HFFc6 (cell line): ENCODE measurements around the gene FAM53A. TPM values are rescaled to one million over a fixed set of nuclear protein-coding genes. Genes with fewer than 3 reads are reported as not detected.

Experiments
- DNase-seq: peaks from one replicate; pipeline ENCODE4 v3.0.0-alpha.2; 2018
- H3K27ac Mint-ChIP-seq: 2 replicates; pipeline ENCODE4 v1.8.0; 2020; ENCODE audit warnings: mild to moderate bottlenecking, mixed read lengths
- H3K27me3 Mint-ChIP-seq: 2 replicates; pipeline ENCODE4 v1.8.0; 2021; ENCODE audit warnings: mild to moderate bottlenecking, moderate library complexity, mixed read lengths; ENCODE audit not compliant: insufficient read depth
- H3K36me3 Mint-ChIP-seq: 2 replicates; pipeline ENCODE4 v1.8.0; 2021; ENCODE audit warnings: low read depth, mixed read lengths
- H3K4me1 Mint-ChIP-seq: 2 replicates; pipeline ENCODE4 v1.8.0; 2020; ENCODE audit warnings: low read depth, mixed read lengths
- H3K4me3 Mint-ChIP-seq: 2 replicates; pipeline ENCODE4 v1.8.0; 2020; ENCODE audit warnings: mild to moderate bottlenecking, moderate library complexity, mixed read lengths
- H3K9me3 Mint-ChIP-seq: 2 replicates; pipeline ENCODE4 v1.8.0; 2020; ENCODE audit warnings: mild to moderate bottlenecking, mixed read lengths
- total RNA-seq, 6 experiments: library from RNA; stranded (reverse); fragmentation: NEBNext Ultra II Directional; extraction: Animal tissue kit (Norgen Biotek cat#: 25700); gene quantifications; 2 replicates in 1 of 6; 3 replicates in 5 of 6; pipeline ENCODE4 v1.2.3, GENCODE V29; 2021
- TF ChIP-seq, protein P1 (sequence below): fragments of 200-600 bp; sonication (generic); IDR thresholded peaks from 2 replicates; pipeline ENCODE4 v1.5.0; 2021; ENCODE audit warnings: antibody characterized with exemption, mild to moderate bottlenecking

The FAM53A gene
- total RNA-seq, 6 experiments from 2014 or later: 2.3 to 3.2 (median 2.7) TPM

DNA sequence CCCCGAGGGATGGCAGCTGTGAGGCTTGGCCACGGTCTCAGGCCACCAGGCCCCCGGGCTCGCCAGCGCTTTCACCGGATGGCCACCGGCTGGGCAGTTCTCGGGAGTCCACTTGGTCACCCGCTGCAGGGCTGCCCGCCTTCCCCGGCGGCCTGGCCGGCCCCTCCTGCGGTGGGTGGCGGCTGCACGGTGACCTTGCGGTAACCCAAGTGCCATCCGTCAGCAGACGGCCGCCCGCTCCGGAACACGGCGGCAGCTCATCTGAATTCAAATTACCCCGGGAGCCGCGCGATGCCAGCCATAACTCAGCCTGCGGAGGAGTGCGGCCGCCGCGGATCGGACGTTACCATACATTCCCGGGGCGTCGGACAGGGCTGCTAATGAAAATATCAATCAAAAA, 60.7 kb downstream of the FAM53A start:
- no peak overlapping the region for H3K27ac Mint-ChIP-seq
- no peak for DNase-seq
- peaks cover 22% of the 10 kb centered on the region for H3K9me3 Mint-ChIP-seq
- no peaks in the 10 kb centered on the region for H3K36me3 Mint-ChIP-seq
- no peak overlapping the region for H3K4me3 Mint-ChIP-seq
- H3K4me1 Mint-ChIP-seq: no peaks in the 10 kb centered on the region
- TF ChIP-seq, protein P1, sequence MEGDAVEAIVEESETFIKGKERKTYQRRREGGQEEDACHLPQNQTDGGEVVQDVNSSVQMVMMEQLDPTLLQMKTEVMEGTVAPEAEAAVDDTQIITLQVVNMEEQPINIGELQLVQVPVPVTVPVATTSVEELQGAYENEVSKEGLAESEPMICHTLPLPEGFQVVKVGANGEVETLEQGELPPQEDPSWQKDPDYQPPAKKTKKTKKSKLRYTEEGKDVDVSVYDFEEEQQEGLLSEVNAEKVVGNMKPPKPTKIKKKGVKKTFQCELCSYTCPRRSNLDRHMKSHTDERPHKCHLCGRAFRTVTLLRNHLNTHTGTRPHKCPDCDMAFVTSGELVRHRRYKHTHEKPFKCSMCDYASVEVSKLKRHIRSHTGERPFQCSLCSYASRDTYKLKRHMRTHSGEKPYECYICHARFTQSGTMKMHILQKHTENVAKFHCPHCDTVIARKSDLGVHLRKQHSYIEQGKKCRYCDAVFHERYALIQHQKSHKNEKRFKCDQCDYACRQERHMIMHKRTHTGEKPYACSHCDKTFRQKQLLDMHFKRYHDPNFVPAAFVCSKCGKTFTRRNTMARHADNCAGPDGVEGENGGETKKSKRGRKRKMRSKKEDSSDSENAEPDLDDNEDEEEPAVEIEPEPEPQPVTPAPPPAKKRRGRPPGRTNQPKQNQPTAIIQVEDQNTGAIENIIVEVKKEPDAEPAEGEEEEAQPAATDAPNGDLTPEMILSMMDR: no peak
- H3K27me3 Mint-ChIP-seq: no peaks in the 10 kb centered on the region; the same call in 1 of the 2 replicates

DNA sequence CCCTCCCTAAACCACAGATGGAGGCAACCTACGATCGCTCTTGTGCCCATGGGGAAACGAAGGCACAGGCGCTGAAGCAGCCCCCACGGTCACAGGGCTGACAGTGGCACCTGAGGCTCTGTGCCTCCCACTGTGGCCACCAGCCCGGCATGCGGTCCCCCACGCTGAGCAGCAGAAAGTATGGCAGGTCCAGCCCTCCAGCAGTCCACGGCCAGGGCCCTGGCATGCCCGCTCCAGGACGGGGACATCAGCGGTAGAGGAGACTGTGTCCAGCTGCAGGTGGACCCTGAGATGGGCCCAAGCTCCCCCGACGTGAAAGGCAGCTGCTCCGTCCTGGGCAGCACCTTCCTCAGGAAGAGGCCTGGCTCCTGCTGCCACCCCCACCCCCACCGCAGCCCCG, 61.2 kb downstream of the FAM53A start:
- Mint-ChIP-seq H3K27ac (no peak overlapping the region), H3K27me3 (no peaks in the 10 kb centered on the region; the same call in 1 of the 2 replicates)

DNA sequence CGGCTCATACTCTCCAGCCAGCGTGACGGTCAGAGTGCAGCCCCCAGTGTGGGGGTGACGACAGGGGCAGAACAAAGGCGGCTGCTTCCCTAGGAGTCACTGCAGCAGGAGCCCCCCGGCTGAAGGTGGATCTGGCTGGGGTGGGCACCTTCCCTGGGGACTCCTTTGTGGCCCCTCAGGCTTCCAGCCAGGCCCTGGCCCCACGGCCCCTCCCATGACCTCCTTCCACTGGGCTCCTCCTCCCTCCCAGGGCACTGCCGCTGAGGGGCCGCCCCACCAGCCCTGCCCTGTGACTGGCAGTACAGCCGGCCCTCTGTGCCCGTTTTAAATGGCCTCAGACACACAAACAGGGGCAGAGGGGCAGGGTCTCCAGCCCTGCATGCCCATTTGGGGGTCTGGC, 61.9 kb downstream of the FAM53A start:
- peaks cover 3% of the 10 kb centered on the region for H3K27me3 Mint-ChIP-seq
- DNase-seq: no peak
- no peak overlapping the region for H3K27ac Mint-ChIP-seq
- H3K36me3 Mint-ChIP-seq: no peaks in the 10 kb centered on the region
- H3K4me1 Mint-ChIP-seq: no peaks in the 10 kb centered on the region
- H3K4me3 Mint-ChIP-seq: no peak overlapping the region
- peaks cover 26% of the 10 kb centered on the region for H3K9me3 Mint-ChIP-seq
- TF ChIP-seq, protein P1: no peak

More for the DNA sequence above, 61.2 kb downstream of the FAM53A start:
- H3K36me3 Mint-ChIP-seq: no peaks in the 10 kb centered on the region
- H3K4me3 Mint-ChIP-seq: no peak overlapping the region
- no peak for DNase-seq
- H3K9me3 Mint-ChIP-seq: peaks cover 22% of the 10 kb centered on the region
- no peaks in the 10 kb centered on the region for H3K4me1 Mint-ChIP-seq
- TF ChIP-seq, protein P1: no peak

DNA sequence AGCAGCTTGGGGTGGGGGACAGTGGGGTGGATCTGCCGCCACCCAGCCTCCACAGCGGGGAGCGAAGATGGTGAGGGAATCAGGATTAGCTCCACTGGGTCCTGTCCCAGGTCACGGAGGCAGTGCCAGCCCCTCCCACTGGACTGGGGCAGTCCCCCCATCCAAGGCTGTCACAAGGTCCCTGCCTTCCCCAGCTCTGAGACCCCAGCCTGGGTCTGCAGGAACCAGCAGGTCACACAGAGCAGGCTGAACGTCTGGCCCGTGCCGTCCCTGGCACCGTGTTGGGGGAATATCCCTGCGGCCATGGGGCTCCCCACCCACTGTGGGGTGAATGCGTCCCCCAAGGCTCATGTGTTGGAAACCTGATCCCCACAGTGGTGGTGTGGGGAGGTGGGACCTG, 62.6 kb downstream of the FAM53A start:
- DNase-seq: no peak
- Mint-ChIP-seq H3K27ac (no peak overlapping the region), H3K9me3 (peaks cover 26% of the 10 kb centered on the region), H3K4me1 (no peaks in the 10 kb centered on the region), H3K27me3 (peaks cover 6% of the 10 kb centered on the region), H3K4me3 (no peak overlapping the region), H3K36me3 (no peaks in the 10 kb centered on the region)
- TF ChIP-seq, protein P1: no peak

GRCh38 chr4:1619151-1619672, 64.9 kb downstream of the FAM53A start:
- Mint-ChIP-seq H3K9me3 (peaks cover 21% of the 10 kb centered on the region), H3K27me3 (peaks cover 6% of the 10 kb centered on the region), H3K4me1 (no peaks in the 10 kb centered on the region), H3K4me3 (no peak overlapping the region), H3K36me3 (peaks cover 4% of the 10 kb centered on the region; the same call in 1 of the 2 replicates), H3K27ac (no peak overlapping the region)
- TF ChIP-seq, protein P1: no peak
- no peak for DNase-seq
